Breast epithelium (tissue), 3 donors: ENCODE results near the gene SNPH.

ENCODE experiments used
- POLR2A ChIP-seq: fragments of 450-650 bp; IDR thresholded peaks from one replicate; pipeline ENCODE4 v1.6.1; 2016; ENCODE audit warnings: antibody characterized with exemption, mild to moderate bottlenecking, moderate library complexity
- POLR2AphosphoS5 ChIP-seq, 3 donors: sonication (generic); formaldehyde crosslinking; IDR thresholded peaks; one replicate each; pipeline ENCODE4 v1.6.1; 2017; ENCODE audit warnings: antibody characterized with exemption in 3 of 3
- TF ChIP-seq, protein P1 (sequence below), 3 donors: fragments of 450-650 bp; IDR thresholded peaks; one replicate each; pipeline ENCODE4 v1.5.1; 2016 to 2017; ENCODE audit warnings: antibody characterized with exemption in 3 of 3, mild to moderate bottlenecking in 3 of 3, moderate library complexity in 3 of 3

GRCh38 chr20:1224205-1224890 lies 41.7 kb upstream of the SNPH start:
- TF ChIP-seq, protein P1, sequence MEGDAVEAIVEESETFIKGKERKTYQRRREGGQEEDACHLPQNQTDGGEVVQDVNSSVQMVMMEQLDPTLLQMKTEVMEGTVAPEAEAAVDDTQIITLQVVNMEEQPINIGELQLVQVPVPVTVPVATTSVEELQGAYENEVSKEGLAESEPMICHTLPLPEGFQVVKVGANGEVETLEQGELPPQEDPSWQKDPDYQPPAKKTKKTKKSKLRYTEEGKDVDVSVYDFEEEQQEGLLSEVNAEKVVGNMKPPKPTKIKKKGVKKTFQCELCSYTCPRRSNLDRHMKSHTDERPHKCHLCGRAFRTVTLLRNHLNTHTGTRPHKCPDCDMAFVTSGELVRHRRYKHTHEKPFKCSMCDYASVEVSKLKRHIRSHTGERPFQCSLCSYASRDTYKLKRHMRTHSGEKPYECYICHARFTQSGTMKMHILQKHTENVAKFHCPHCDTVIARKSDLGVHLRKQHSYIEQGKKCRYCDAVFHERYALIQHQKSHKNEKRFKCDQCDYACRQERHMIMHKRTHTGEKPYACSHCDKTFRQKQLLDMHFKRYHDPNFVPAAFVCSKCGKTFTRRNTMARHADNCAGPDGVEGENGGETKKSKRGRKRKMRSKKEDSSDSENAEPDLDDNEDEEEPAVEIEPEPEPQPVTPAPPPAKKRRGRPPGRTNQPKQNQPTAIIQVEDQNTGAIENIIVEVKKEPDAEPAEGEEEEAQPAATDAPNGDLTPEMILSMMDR (IDR thresholded peaks at IDR 0.05), result no peak
- no peak for TF ChIP-seq POLR2AphosphoS5 (IDR thresholded peaks at IDR 0.05)
- no peak for TF ChIP-seq POLR2A
